OCI-LY3 (cell line): ENCODE data around the gene HACD4.

ENCODE experiments used
- H2AFZ ChIP-seq: fragments of 200-600, 300-600 bp; shearing (Covaris generic); 2 replicates; pipeline ENCODE4 v1.6.0; 2014; ENCODE audit warnings: antibody characterized with exemption, low read depth, low read length
- H3K27ac ChIP-seq: fragments of 200-600, 300-600 bp; sonication (generic); 2 replicates; pipeline ENCODE4 v1.5.1; 2014; ENCODE audit warnings: mild to moderate bottlenecking, low read length, moderate library complexity, mixed read lengths
- H3K27me3 ChIP-seq: fragments of 200-600, 300-600 bp; sonication (generic); 2 replicates; pipeline ENCODE4 v1.6.1; 2014; ENCODE audit warnings: low read depth, low read length, mixed read lengths
- H3K36me3 ChIP-seq: fragments of 200-600, 300-600 bp; sonication (generic); replicated peaks from 2 replicates; pipeline ENCODE3; 2014; ENCODE audit warnings: low read depth, low read length, mixed read lengths
- H3K4me1 ChIP-seq: fragments of 300-600, 200-600 bp; sonication (generic); 2 replicates; pipeline ENCODE4 v1.6.1; 2014; ENCODE audit warnings: low read length, mixed read lengths
- H3K4me2 ChIP-seq: fragments of 200-600, 300-600 bp; sonication (generic); 2 replicates; pipeline ENCODE4 v1.6.1; 2014; ENCODE audit warnings: low read length, mixed read lengths
- H3K4me3 ChIP-seq: fragments of 300-600, 200-600 bp; sonication (generic); 2 replicates; pipeline ENCODE4 v1.5.1; 2014; ENCODE audit warnings: antibody characterized with exemption, mild to moderate bottlenecking, low read length, moderate library complexity
- H3K79me2 ChIP-seq: fragments of 300-600, 200-600 bp; shearing (Covaris generic); 2 replicates; pipeline ENCODE4 v1.6.1; 2014; ENCODE audit warnings: mild to moderate bottlenecking, low read length, mixed read lengths
- H3K9ac ChIP-seq: fragments of 300-600, 200-600 bp; shearing (Covaris generic); 2 replicates; pipeline ENCODE4 v1.6.0; 2014; ENCODE audit warnings: mild to moderate bottlenecking, low read length, moderate library complexity
- H3K9me3 ChIP-seq: fragments of 200-600, 300-600 bp; shearing (Covaris generic); 2 replicates; pipeline ENCODE4 v1.6.1; 2014; ENCODE audit warnings: low read length, mixed read lengths; ENCODE audit not compliant: insufficient read depth
- H4K20me1 ChIP-seq: fragments of 200-600, 300-600 bp; sonication (generic); 2 replicates; pipeline ENCODE4 v1.6.1; 2016; ENCODE audit warnings: low read length, mixed read lengths; ENCODE audit not compliant: insufficient read depth
- EZH2phosphoT487 ChIP-seq: fragments of 200-600 bp; shearing (Covaris generic); IDR thresholded peaks from 2 replicates; pipeline ENCODE4 v1.6.1; 2018; ENCODE audit warnings: antibody characterized with exemption, mixed run types, low read depth
- TF ChIP-seq, protein P1 (sequence below): fragments of 200-600, 300-600 bp; sonication (generic); IDR thresholded peaks from 2 replicates; pipeline ENCODE4 v1.5.1; 2014; ENCODE audit warnings: antibody characterized with exemption, low read length, low read depth

Gene HACD4

DNA sequence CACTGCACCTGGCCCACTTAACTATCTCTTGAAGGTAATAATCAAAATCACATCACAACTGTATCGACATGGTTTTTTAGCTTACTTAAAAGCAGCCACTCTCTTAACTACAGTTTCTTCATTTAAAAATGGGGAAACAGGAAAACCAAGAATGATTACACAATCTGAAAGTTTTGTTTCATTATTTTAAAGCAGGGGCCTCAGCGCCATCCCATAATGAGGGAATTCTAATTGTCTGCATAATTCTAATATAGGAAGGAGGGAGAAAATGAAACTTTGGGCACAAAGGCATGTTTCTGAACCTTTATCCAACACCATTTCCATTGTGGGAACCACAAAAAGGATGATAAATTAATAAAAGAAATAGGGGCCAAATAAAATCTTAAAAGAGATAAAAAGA lies 7.6 kb downstream of the HACD4 start:
- H3K79me2 ChIP-seq: no peaks in the 10 kb centered on the region
- H3K4me3 ChIP-seq: no peak overlapping the region
- peaks cover 2% of the 10 kb centered on the region for H3K36me3 ChIP-seq
- H4K20me1 ChIP-seq: no peaks in the 10 kb centered on the region
- no peak overlapping the region for H3K9ac ChIP-seq
- H3K27ac ChIP-seq: no peak overlapping the region
- H2AFZ ChIP-seq: no peak overlapping the region
- no peak overlapping the region for H3K4me2 ChIP-seq
- peaks cover 7% of the 10 kb centered on the region for H3K4me1 ChIP-seq
- no peaks in the 10 kb centered on the region for H3K9me3 ChIP-seq
- no peaks in the 10 kb centered on the region for H3K27me3 ChIP-seq
- TF ChIP-seq, protein P1, sequence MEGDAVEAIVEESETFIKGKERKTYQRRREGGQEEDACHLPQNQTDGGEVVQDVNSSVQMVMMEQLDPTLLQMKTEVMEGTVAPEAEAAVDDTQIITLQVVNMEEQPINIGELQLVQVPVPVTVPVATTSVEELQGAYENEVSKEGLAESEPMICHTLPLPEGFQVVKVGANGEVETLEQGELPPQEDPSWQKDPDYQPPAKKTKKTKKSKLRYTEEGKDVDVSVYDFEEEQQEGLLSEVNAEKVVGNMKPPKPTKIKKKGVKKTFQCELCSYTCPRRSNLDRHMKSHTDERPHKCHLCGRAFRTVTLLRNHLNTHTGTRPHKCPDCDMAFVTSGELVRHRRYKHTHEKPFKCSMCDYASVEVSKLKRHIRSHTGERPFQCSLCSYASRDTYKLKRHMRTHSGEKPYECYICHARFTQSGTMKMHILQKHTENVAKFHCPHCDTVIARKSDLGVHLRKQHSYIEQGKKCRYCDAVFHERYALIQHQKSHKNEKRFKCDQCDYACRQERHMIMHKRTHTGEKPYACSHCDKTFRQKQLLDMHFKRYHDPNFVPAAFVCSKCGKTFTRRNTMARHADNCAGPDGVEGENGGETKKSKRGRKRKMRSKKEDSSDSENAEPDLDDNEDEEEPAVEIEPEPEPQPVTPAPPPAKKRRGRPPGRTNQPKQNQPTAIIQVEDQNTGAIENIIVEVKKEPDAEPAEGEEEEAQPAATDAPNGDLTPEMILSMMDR: no peak
- TF ChIP-seq EZH2phosphoT487: no peak

DNA sequence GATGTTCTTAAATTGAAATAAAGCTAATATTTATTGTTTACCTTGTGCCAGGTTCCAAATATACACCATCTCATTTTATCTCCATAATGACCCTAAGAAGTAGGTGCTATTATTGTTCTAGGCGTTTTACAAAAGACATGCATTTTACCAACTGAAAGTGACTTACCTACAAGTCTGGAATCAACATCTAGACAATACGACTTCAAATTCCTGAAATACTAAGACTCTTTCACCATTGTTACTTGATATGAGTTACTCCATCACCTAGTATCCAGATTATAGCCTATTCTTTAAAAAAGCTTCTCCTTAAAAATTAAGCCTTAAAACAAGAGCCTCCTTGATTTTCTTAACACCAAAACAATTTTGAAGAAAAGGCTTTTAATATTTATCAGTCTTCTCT lies 13.3 kb downstream of the HACD4 start:
- no peaks in the 10 kb centered on the region for H3K9me3 ChIP-seq
- TF ChIP-seq, protein P1: no peak
- no peak for TF ChIP-seq EZH2phosphoT487
- no peak overlapping the region for H3K27ac ChIP-seq
- no peaks in the 10 kb centered on the region for H3K79me2 ChIP-seq
- no peak overlapping the region for H3K9ac ChIP-seq
- H2AFZ ChIP-seq: no peak overlapping the region
- H3K4me2 ChIP-seq: no peak overlapping the region
- peaks cover 7% of the 10 kb centered on the region; the same call in 1 of the 2 replicates for H3K4me1 ChIP-seq
- H3K4me3 ChIP-seq: no peak overlapping the region
- H4K20me1 ChIP-seq: no peaks in the 10 kb centered on the region
- no peaks in the 10 kb centered on the region for H3K36me3 ChIP-seq
- H3K27me3 ChIP-seq: no peaks in the 10 kb centered on the region

DNA sequence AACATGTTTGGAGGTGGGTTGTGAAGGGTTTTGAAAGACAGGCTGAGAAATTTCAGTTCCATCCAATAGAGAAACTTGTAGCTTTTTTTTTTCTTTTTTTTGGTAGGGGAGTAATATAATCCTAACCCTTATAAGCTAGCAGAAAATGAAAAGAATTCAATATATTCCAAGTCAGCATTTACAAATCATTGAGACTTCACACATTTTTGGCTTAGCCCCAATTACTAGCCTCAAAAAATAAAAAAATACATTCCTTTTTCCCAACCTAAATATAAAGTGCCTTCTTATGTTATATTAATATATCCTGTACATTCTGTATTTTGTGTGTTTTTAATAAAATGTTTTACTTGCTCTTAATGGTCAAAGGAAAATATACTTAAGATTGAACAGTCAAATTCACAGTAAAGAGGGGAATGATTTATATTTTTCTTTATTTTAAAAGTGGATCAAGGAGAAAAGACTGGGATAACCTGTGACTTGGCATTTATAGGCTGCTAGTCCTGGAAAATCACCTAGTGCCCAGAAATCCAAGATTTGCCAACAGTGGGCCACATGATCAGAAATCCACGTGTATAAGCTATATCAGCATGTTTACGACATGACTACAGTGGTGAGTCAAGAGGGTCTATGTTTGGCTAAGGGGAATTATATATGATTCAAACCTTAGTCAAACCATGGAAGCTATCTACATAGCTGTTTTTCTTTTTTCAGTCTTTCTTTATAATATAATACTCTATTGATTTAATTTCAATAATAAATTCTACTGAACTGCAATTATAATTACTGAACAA lies 14.5 kb downstream of the HACD4 start:
- no peak overlapping the region for H3K4me2 ChIP-seq
- no peaks in the 10 kb centered on the region for H3K36me3 ChIP-seq

DNA sequence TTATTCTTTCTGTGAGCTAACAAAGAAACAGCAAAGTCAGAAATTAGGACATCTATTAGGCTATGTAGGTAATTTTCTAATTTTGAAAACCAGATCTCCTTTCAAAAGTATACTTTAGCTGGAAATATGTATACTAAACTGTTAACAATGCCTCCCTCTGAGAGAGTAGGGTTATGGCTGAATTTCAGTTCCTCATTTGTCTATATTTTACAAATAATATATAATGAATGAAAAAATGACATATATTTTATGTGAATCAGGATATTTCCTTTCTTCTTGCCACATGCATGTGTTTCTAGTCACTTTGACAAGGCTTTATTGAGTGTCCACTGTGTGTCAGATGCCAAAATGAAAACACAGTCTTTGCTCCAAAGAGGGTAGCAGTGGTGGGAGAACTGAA lies 15.4 kb downstream of the HACD4 start:
- Histone ChIP-seq H3K9me3 (no peaks in the 10 kb centered on the region), H3K27ac (no peak overlapping the region), H3K4me2 (no peak overlapping the region), H3K4me3 (no peak overlapping the region), H4K20me1 (no peaks in the 10 kb centered on the region), H2AFZ (no peak overlapping the region), H3K36me3 (no peaks in the 10 kb centered on the region), H3K79me2 (no peaks in the 10 kb centered on the region), H3K27me3 (no peaks in the 10 kb centered on the region), H3K4me1 (peaks cover 7% of the 10 kb centered on the region; the same call in 1 of the 2 replicates), H3K9ac (no peak overlapping the region)
- no peak for TF ChIP-seq EZH2phosphoT487
- TF ChIP-seq, protein P1: no peak

More for the DNA sequence above, 14.5 kb downstream of the HACD4 start:
- Histone ChIP-seq H3K9me3 (no peaks in the 10 kb centered on the region), H2AFZ (no peak overlapping the region), H3K4me3 (no peak overlapping the region), H3K27me3 (no peaks in the 10 kb centered on the region), H3K27ac (no peak overlapping the region), H4K20me1 (no peaks in the 10 kb centered on the region), H3K9ac (no peak overlapping the region), H3K4me1 (peaks cover 7% of the 10 kb centered on the region; the same call in 1 of the 2 replicates), H3K79me2 (no peaks in the 10 kb centered on the region)
- no peak for TF ChIP-seq EZH2phosphoT487
- TF ChIP-seq, protein P1: no peak
